ENCODE measurements around the gene UBR2.

UBR2 gene

GRCh38 chr6:42740725-42741124 lies 176.9 kb downstream of the UBR2 start:
- Histone ChIP-seq H3K4me3 (ENCODE audit: insufficient read depth, low read depth, low read length) (no peak overlapping the region), H3K27me3 (ENCODE audit: control insufficient read depth, insufficient read depth, low read length, poor library complexity, severe bottlenecking) (no peaks in the 10 kb centered on the region), H3K4me1 (ENCODE audit: control insufficient read depth, insufficient read depth, low read length) (peaks cover 10% of the 10 kb centered on the region), H3K9me3 (ENCODE audit: control insufficient read depth, low read length) (no peaks in the 10 kb centered on the region), H3K27ac (ENCODE audit: insufficient read depth, low read depth, low read length, poor library complexity, severe bottlenecking) (no peak overlapping the region), H3K36me3 (ENCODE audit: control insufficient read depth, insufficient read depth, low read length) (no peaks in the 10 kb centered on the region)
- 89 to 91% methylated on average over 3 of the region's 3 CpGs for WGBS, 2 experiments

GRCh38 chr6:42742116-42742894 lies 178.5 kb downstream of the UBR2 start:
- Histone ChIP-seq H3K4me1 (ENCODE audit: control insufficient read depth, insufficient read depth, low read length) (peaks cover 10% of the 10 kb centered on the region), H3K9me3 (ENCODE audit: control insufficient read depth, low read length) (no peaks in the 10 kb centered on the region), H3K27me3 (ENCODE audit: control insufficient read depth, insufficient read depth, low read length, poor library complexity, severe bottlenecking) (no peaks in the 10 kb centered on the region), H3K4me3 (ENCODE audit: insufficient read depth, low read depth, low read length) (no peak overlapping the region), H3K27ac (ENCODE audit: insufficient read depth, low read depth, low read length, poor library complexity, severe bottlenecking) (no peak overlapping the region), H3K36me3 (ENCODE audit: control insufficient read depth, insufficient read depth, low read length) (no peaks in the 10 kb centered on the region)
- 88% methylated on average over 5 of the region's 5 CpGs for WGBS, 2 experiments

Data from ectodermal cell (in vitro differentiated cells).